Mesodermal cell (in vitro differentiated cells): ENCODE measurements around the gene NR6A1.

ENCODE experiments used
- H3K27ac ChIP-seq: 2 replicates; pipeline ENCODE4 v1.7.0; 2013; ENCODE audit warnings: mild to moderate bottlenecking, low read depth, low read length, moderate library complexity; ENCODE audit not compliant: severe bottlenecking
- H3K36me3 ChIP-seq: 2 replicates; pipeline ENCODE4 v1.7.1; 2013; ENCODE audit warnings: mild to moderate bottlenecking, low read length, moderate library complexity; ENCODE audit not compliant: control insufficient read depth, insufficient read depth
- H3K4me1 ChIP-seq: one replicate; pipeline ENCODE4 v1.7.1; 2013; ENCODE audit warnings: mild to moderate bottlenecking, low read length; ENCODE audit not compliant: insufficient read depth, control insufficient read depth, poor library complexity, severe bottlenecking
- H3K4me3 ChIP-seq: 2 replicates; pipeline ENCODE4 v1.7.0; 2013; ENCODE audit warnings: low read length, control low read depth, mild to moderate bottlenecking; ENCODE audit not compliant: insufficient read depth, poor library complexity, severe bottlenecking; ENCODE audit errors: extremely low read depth
- H3K9me3 ChIP-seq: 2 replicates; pipeline ENCODE4 v1.7.1; 2013; ENCODE audit warnings: mild to moderate bottlenecking, low read length, moderate library complexity; ENCODE audit not compliant: control insufficient read depth
- WGBS, 2 experiments: methylation state at CpG; one replicate each; pipeline ENCODE4 v1.1.5; 2013; ENCODE audit warnings: missing lambda C conversion rate in 2 of 2; ENCODE audit not compliant: insufficient coverage in 2 of 2; 5-methylcytosine and 5-hydroxymethylcytosine counted together

Gene NR6A1

DNA sequence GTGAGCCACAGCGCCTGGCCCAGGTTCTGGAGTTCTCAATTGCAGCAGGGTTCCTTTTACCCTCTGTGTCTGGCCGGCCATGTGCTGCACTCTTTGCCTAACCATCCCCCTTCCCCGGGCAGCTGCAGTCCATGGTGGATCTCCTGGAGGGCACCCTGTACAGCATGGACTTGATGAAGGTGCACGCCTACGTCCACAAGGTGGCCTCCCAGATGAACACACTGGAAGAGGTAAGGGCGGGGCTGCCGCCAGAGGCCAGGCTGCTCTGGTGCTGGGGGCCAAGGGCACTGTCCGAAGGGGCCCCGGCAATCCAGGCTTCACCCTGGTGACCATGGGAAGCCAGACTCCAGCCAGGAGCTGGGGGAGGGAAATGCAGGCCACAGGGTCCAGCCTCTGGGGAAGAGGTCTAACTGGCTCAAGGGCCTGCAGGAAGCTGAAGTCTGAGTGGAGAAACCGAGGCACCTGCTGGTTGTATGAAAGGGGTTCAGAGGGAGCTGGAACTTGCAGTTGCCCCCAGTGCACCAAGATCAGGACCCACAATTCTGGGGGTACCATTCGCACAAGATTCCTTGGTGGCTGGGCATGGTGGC lies 23.9 kb upstream of the NR6A1 start:
- Histone ChIP-seq H3K4me3 (no peak overlapping the region), H3K36me3 (no peaks in the 10 kb centered on the region), H3K4me1 (peaks cover 24% of the 10 kb centered on the region), H3K27ac (no peak overlapping the region), H3K9me3 (no peaks in the 10 kb centered on the region)
- 93 to 94% methylated on average over 11 of the region's 11 CpGs for WGBS, 2 experiments

- Histone ChIP-seq H3K36me3 (no peaks in the 10 kb centered on the region), H3K4me1 (peaks cover 24% of the 10 kb centered on the region), H3K27ac (peak overlapping the region; percentile 36), H3K4me3 (no peak overlapping the region), H3K9me3 (no peaks in the 10 kb centered on the region)
- 84 to 88% methylated on average over 9 of the region's 9 CpGs for WGBS, 2 experiments
Observed at GRCh38 chr9:124793015-124793541, 22.0 kb upstream of the NR6A1 start.

- H3K4me1 ChIP-seq = peaks cover 24% of the 10 kb centered on the region
- H3K27ac ChIP-seq = peak overlapping the region; percentile 36
- WGBS, 2 experiments = 77 to 80% methylated on average over 8 of the region's 8 CpGs
- no peak overlapping the region for H3K4me3 ChIP-seq
- no peaks in the 10 kb centered on the region for H3K36me3 ChIP-seq
- H3K9me3 ChIP-seq = no peaks in the 10 kb centered on the region
Observed at GRCh38 chr9:124792257-124793014, 21.3 kb upstream of the NR6A1 start.

DNA sequence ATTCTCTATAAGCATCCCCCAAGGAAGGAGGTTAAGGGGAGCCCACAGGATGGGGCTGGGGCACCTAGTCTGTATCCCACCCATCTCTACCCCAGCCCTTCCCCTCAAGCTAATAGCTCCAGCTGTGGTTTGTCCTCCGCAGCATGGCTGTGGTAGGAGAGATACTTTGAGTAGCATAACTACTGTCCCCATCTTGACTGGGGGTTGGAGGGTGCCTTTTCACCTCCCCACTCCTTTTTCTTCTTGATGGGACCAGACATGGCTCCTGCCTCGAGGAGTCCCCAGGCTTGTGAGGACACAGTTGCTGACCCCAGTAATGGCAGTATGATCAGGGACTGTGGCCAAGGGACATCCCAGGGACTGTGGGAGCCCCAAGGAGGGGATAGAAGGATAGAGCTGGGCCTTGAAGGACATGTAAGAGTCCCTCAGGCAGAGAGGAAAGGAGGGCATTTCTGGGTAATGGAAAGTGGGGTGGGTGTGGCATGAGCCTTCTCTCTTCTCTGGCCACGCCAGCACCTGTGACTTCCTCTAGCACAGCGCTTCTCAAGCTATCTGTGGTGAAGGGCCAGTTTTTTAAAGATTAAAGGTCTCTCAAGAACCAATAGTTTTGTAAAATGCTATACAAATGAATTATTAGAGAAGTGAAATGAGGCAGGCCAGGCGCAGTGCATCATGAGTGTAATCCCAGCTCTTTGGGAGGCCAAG lies 19.8 kb upstream of the NR6A1 start:
- H3K4me3 ChIP-seq = no peak overlapping the region
- H3K9me3 ChIP-seq = no peaks in the 10 kb centered on the region
- WGBS, 2 experiments = 74 to 80% methylated on average over 2 of the region's 5 CpGs
- no peak overlapping the region for H3K27ac ChIP-seq
- no peaks in the 10 kb centered on the region for H3K36me3 ChIP-seq
- H3K4me1 ChIP-seq = peaks cover 14% of the 10 kb centered on the region

- WGBS, 2 experiments = 86 to 92% methylated on average over 4 to 5 of the region's 8 CpGs
- Histone ChIP-seq H3K27ac (no peak overlapping the region), H3K9me3 (no peaks in the 10 kb centered on the region), H3K4me3 (no peak overlapping the region), H3K36me3 (no peaks in the 10 kb centered on the region), H3K4me1 (peaks cover 9% of the 10 kb centered on the region)
Observed at GRCh38 chr9:124790301-124790700, 19.2 kb upstream of the NR6A1 start.

- no peaks in the 10 kb centered on the region for H3K9me3 ChIP-seq
- H3K27ac ChIP-seq = no peak overlapping the region
- H3K4me3 ChIP-seq = no peak overlapping the region
- 71 to 87% methylated on average over 2 of the region's 2 CpGs for WGBS, 2 experiments
- H3K4me1 ChIP-seq = peaks cover 5% of the 10 kb centered on the region
- no peaks in the 10 kb centered on the region for H3K36me3 ChIP-seq
Observed at GRCh38 chr9:124789531-124789930, 18.4 kb upstream of the NR6A1 start.

- no peak overlapping the region for H3K27ac ChIP-seq
- H3K4me3 ChIP-seq = no peak overlapping the region
- H3K9me3 ChIP-seq = no peaks in the 10 kb centered on the region
- H3K36me3 ChIP-seq = no peaks in the 10 kb centered on the region
- H3K4me1 ChIP-seq = peaks cover 5% of the 10 kb centered on the region
- WGBS, 2 experiments = 100% methylated on average over 1 of the region's 3 CpGs; no CpG with 5 or more reads in 1 of the 2 experiments
Observed at GRCh38 chr9:124788542-124789217, 17.6 kb upstream of the NR6A1 start.

DNA sequence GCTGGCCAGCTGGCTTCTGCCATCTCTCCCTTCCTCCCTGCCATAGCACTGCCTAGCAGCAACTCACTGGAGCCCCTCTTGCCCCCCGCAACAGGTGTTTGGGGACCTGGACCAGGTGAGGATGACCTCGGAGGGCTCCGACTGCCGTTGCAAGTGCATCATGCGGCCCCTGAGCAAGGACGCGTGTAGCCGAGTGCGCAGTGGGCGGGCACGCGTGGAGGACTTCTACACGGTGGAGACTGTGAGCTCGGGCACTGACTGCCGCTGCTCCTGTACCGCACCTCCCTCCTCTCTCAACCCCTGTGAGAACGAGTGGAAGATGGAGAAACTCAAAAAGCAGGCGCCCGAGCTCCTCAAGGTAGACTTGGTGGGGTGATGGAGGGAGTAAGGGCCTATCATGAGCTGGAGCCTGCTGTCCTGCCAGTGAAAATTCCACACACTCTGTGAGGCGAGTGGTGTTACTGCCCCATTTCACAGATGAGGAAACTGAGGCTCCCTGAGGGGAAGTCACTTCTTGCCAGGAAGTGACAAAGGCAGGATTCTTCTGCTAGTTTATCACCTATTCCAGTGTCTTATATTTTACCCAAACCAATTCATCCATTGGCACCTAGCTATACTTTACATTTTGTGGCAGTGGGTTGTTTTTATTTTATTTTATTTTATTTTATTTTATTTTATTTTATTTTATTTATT lies 15.9 kb upstream of the NR6A1 start:
- no peak overlapping the region for H3K4me3 ChIP-seq
- no peaks in the 10 kb centered on the region for H3K9me3 ChIP-seq
- no peaks in the 10 kb centered on the region for H3K4me1 ChIP-seq
- no peaks in the 10 kb centered on the region for H3K36me3 ChIP-seq
- H3K27ac ChIP-seq = no peak overlapping the region
- WGBS, 2 experiments = 94 to 99% methylated on average over 6 to 19 of the region's 20 CpGs

- no peaks in the 10 kb centered on the region for H3K9me3 ChIP-seq
- WGBS, 2 experiments = 100% methylated on average over 1 to 2 of the region's 2 CpGs
- no peak overlapping the region for H3K27ac ChIP-seq
- H3K36me3 ChIP-seq = no peaks in the 10 kb centered on the region
- peaks cover 10% of the 10 kb centered on the region for H3K4me1 ChIP-seq
- no peak overlapping the region for H3K4me3 ChIP-seq
Observed at GRCh38 chr9:124784509-124784908, 13.4 kb upstream of the NR6A1 start.

- Histone ChIP-seq H3K36me3 (no peaks in the 10 kb centered on the region), H3K9me3 (no peaks in the 10 kb centered on the region), H3K27ac (no peak overlapping the region), H3K4me1 (peaks cover 14% of the 10 kb centered on the region), H3K4me3 (no peak overlapping the region)
- 83% methylated on average over 1 of the region's 2 CpGs; no CpG with 5 or more reads in 1 of the 2 experiments for WGBS, 2 experiments
Observed at GRCh38 chr9:124783830-124784229, 12.7 kb upstream of the NR6A1 start.
